NCI-H345 treated with DMSO at 0.1 percent for 48 hours (cell line): ENCODE results near the gene CTSA.

Source experiments
- DNase-seq: peaks from one replicate; lab custom pipeline; 2025; ENCODE audit not compliant: unreplicated experiment; lab: John Stamatoyannopoulos, UW

The CTSA gene

DNA sequence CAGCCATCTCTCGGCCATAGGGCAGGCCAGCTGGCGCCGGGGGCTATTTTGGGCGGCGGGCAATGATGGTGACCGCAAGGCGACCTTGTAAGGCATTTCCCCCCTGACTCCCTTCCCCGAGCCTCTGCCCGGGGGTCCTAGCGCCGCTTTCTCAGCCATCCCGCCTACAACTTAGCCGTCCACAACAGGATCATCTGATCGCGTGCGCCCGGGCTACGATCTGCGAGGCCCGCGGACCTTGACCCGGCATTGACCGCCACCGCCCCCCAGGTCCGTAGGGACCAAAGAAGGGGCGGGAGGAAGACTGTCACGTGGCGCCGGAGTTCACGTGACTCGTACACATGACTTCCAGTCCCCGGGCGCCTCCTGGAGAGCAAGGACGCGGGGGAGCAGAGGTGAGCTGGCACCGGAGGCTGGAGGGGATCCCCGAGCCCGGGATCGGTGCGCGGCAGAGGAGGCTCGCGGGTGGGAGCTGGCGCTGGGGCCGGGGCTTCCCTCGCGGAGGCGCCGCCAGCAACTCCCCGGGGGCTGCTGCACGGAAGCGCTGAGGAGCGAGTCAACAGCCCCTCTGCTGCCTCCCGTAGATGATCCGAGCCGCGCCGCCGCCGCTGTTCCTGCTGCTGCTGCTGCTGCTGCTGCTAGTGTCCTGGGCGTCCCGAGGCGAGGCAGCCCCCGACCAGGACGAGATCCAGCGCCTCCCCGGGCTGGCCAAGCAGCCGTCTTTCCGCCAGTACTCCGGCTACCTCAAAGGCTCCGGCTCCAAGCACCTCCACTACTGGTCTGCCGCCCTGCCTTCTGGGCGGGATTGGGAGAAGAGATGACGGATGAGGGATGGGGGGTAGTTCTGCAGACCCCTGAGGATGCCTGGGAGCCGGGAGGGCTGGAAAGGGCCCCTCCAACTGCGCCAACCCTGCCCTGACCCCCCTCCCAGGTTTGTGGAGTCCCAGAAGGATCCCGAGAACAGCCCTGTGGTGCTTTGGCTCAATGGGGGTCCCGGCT, at the start of gene CTSA, which contains the start of gene NEURL2:
TSS of gene CTSA (plus strand) at position 351 of the 999 bp plus-strand sequence. CDS start at position 585, 234 bp downstream.
TSS of gene NEURL2 (minus strand) at position 224 of the 999 bp plus-strand sequence. CDS start at position 7, 217 bp downstream.
- DNase-seq, result peak; percentile 85

DNA sequence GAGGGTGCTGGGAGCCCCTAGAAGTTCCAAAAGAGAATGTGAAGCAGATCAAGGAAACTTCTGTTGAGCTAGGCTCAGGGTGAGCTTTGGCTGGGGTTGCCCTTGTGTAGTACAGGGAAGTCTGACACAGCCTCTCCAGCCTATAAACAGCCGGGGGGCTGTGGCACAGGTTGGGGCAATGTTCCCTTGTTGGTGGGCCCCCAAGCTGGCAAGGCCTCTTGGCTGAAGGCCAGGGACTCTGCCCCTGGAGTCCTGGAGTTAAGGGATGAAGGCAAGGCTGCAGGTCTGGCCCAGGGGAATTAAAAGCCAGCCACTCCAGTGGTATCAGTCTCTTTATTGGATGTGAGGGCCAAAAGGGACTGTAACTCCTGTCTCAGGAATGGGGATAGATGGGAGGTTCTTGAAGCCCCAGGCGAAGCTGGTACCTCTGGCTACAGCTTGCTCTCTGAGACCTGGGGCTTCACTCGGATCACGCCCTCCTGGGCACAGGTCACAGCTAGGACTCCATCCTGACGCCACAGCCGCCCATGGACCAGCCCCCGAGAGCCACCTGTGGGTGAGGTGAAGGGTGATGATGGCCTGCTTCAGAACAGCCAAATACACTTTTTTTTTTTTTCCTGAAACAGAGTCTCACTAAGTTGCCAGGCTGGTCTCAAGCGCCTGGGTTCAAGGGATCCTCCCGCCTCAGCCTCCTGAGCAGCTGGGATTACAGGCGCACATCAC, 49.6 kb upstream of the CTSA start:
- no peak for DNase-seq

DNA sequence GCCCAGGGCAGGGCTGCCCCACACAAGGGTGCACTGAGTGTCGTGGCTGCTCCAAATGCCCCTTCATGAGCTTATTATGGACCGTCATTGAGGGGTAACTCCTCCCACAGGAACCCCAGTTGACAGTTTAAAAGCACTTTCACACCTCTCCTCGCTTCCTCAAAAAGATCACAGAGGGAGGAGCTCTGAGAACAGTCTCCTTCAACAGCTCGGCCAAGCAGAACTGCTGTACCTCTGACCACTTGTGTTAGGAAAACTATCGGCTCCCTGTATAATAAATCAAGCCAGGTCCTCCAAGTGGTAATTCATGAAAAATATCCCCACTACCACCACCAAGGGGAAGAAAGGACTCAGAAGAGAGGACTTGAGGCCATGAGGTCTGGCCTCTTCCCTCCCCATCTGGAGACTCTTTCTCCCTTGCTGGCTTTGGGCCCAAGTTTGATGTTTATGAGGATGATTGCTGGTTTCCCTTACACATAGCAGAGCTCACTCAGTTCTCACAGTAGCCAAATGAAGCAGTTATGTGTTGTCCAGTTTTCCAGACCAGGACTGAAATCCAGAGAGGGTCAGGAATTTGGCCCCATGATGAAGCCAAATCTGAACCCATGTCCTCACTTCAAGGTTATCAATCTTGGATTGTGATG, 48.8 kb upstream of the CTSA start:
- no peak for DNase-seq

DNA sequence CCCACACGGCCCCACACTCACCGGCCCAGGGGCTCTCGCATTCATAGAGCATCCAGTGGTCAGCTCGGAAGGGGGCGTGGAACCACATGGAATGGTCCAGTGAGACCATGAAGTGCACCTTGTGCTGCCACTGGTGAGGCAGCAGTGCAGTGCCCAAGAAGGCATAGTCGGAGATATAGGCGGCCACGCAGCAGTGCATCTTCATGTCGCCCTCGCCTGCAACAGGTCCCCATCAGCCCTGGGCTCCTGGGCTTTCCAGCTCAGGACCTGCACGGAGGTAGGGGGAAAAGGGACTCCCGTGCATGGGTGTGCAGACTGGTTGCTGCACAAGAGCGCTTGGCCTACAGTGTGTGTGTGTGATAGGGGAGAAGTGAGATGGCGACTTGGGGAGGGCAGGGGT, 47.6 kb upstream of the CTSA start:
- no peak for DNase-seq

DNA sequence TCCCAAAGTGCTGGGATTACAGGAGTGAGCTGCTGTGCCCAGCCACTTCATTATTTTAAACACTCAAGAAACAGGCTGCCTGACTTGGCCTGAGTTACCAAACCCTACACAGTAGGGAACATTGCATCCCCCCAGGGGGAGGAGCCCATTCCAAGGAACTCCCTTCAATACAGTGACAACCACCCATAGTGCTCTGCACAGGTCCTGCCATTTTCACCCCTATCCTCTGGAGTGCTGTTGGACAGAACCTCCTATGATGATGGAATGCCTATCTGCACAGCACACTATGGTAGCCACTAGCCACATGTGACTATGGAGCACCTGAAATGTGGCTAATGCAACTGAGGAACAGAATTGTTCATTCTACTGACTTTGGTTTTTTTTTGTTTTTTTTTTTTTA, 45.7 kb upstream of the CTSA start:
- no peak for DNase-seq

DNA sequence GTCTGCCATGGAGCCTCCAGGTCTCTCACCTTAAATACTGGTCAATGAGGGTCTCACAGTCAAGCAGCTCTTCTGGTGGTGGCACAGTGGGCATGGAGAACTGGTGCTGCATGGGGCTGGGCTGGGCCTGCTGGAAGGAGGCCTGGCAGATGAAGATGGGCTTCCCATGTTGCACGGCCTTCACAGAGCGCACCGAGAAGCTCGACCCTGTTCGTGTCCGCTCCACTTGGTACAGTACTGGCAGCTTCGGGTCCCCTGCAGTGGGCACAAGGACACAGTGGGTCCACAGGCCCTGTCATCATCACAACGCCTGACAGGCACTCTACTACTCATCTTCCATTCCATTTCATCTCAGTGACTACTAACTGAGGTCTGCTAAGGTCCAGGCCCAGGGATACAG, 42.7 kb upstream of the CTSA start:
- no peak for DNase-seq

DNA sequence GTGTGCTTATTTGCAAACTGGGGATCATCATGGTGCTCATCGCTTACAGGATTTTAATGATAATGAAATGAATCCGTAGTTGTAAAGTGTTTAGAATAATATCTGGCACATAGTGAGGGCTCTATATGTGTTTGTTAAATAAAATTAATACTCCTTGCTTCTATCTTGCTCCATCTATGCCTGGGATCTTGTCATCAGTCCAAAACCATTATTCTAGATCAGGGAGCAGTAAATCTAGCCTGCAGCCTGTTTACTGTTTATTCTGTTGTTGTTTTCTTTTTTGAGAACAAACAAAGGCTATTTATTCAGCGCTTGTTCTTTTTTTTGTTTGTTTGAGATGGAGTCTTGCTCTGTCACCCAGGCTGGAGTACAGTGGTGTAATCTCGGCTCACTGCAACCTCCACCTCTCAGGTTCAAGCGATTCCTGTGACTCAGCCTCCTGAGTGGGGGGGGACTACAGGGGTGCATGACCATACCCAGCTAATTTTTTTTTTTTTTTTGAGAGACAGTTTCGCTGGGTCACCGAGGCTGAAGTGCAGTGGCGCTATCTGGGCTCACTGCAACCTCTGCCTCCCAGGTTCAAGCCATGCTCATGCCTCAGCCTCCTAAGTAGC, 42.1 kb upstream of the CTSA start:
- no peak for DNase-seq

DNA sequence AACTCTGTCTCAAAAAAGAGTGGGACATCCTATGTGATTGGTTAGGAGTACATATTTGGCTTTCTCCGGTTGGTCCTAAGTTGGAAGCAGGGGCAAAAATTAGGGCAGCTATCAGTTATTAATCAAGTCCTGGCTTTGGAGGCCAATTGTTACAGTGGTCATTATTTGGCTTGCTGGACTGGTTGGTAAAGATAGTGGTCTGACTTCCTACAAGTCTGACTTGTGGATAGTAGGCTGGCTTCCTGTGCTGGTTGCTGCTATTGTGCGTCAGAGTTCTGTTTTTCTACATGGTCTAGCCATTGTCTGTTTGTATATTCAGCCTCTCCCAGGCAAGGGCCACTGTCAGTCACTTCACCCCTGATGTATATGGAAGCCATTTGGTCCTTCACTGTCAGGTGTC, 40.9 kb upstream of the CTSA start:
- no peak for DNase-seq

DNA sequence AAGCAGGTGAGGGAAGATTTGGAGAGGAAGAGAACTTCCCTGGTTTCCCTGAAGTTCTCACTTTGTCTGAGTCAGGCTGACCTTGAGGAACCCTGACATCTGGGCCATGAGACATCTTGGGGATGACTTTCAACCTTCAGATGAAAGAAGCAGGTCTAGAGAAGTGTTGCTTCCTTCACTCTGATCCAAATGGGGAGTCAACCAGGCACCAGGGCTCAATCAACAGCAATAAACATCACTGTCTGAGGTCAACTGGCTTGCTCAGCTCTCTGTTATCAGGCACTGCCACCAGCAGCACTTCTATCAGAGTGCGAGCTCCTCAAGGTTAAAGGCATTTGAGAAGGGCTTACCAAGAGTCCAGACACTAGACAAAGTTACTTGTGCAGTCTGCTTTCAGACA, 40.2 kb upstream of the CTSA start:
- DNase-seq, result no peak

DNA sequence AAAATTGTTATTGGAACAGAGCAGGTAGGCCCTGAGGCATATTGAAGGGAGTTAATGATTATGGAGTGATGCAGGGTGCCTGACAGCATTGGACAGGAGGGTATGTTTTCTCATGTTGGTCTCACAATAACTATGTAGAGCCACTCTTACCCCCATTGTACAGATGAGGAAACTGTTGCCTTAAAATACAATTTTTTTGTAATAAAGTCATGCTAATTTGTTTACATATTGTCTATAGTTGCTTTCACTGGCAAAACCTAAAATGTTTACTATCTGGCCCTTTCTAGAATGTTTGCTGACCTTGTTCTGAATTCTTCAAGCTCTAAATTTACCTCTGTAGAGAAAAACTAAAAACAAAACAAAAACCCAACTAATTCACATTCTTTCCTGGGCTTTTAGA, 39.6 kb upstream of the CTSA start:
- no peak for DNase-seq

DNA sequence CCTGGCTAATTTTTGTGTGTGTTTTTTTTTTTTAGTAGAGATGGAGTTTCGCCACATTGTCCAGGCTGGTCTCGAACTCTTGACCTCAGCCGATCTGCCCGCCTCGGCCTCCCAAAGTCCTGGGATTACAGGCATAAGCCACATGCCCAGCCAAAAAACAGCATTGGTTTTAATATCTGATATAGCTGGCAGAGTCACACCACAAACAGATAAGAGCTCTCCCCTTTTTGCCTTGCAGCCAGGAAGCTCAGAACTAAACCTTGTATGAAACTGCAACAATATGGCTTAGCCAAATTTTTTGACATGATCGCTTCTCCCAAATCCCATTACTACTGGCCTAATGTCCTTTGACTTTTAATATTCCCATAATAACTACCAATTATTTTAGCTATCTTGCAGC, 38.8 kb upstream of the CTSA start:
- DNase-seq, result no peak

DNA sequence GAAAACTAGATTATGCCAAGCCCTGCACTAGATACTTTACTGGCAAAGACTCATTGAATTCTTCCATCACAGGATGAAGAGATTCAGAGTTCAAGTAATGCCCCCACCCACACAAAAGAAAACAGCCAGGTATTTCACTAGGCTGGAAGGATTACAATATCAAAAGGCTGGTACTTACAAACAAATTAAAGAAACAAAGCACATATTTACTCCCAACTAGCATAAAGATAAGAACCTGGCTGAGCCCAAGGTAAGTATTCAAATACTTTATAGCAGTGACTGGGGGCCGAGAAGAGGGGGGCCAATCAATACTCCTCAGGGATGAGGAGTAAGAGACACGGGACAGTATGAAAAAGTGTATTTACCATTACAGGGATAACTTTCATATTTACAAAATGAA, 37.7 kb upstream of the CTSA start:
- DNase-seq, result no peak

DNA sequence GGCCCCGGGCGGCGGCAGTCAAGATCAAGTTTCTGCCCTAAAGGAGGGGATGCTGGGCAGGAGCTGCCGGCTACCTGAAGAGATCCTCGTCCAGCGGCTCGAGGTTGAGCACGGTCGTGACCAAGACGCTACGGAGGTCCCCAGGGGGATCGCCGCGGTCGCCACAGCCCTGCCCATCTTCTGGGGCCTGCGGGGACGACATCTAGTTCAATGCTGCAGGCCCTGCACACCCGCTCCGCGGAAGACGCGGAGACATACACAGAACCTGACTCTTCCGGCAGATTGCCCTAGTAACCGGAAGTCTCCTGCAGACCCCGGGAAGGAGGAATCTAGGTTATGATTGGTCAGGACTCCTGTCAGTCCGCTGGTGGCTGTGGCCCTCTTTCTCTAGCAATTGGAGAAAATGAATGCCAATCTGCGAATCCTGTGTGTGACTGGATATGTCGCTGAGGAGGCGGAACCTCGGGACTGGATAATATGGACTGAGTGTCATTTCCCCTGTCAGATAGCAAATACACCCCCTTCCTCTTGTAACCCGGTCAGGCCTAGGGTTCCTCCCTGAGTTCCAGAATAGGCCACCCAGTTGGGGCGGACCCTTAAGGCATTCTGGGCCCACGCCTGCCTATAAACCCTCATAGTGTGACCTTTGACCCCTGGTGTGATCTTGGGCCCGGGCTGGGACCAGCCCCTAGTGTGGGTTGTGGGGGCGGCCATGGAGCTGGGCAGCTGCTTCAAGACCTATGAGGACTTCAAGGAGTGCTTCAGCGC, 33.8 kb upstream of the CTSA start, which contains the start of the genes ACOT8 and ZSWIM3:
TSS of gene ACOT8 (minus strand) at position 279 of the 768 bp plus-strand sequence. CDS start at position 202, 77 bp downstream.
TSS of gene ZSWIM3 (plus strand) at position 501 of the 768 bp plus-strand sequence. CDS start at position 713, 212 bp downstream.
- DNase-seq, result peak; percentile 99

DNA sequence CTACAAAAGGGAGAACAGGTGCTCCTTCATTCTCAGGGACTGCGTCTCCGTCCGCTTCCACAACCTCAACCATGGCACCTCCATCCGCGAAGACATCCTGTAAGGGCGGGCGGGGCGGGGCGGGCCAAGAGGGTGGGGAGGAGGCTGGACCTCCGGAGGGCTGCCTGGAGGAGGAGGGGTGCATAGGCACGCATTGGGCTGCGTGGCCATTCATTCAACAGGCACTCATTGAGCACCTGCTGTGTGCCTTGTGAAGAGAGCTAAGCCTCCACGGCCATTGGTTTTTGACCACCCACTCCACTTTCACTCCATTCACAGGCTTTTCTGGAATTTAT, 33.3 kb upstream of the CTSA start:
- no peak for DNase-seq

DNA sequence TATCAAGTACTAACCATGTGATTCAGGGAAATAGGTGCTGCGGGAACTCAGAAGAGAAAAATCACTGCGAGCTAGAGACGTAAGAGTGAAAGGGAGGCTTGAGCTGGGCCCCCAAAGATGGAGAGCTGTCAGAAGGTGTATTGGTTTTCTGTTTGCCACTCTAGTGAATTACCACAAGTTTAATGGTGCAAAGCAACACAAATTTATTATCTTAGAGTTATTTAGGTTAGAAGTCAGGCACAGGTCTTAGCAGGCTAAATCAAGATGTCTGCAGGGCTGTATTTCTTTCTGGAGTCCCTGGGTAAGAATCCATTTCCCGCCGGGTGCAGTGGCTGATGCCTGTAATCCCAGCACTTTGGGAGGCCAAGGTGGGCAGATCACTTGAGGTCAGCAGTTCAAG, 31.2 kb upstream of the CTSA start:
- no peak for DNase-seq

DNA sequence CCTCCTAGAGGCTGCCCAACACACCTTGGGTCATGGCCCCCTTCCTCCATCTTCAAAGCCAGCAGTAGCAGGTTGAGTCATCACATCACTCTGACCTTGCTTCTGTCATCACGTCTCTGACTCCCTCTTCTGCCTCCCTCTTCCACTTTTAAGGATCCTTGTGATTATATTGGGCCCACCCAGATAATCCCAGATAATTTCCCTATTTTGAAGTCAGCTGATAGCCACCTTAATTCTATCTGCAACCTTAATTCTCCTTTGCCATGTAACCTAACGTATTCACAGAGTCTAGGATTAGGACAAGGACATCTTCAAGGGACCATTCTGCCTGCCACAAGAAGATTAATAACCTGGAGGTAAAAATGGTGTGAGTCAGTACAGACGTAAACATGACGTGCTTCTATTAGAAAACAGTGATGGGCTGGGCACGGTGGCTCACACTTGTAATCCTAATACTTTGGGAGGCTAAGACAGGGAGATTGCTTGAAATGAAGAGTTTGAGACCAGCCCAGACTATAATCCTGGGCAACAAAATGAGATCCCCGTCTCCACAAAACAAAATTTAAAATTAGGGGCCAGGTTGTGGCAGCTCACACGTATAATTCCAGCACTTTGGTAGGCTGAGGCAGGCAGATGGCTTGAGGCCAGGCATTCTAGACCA, 30.4 kb upstream of the CTSA start:
- DNase-seq, result no peak

DNA sequence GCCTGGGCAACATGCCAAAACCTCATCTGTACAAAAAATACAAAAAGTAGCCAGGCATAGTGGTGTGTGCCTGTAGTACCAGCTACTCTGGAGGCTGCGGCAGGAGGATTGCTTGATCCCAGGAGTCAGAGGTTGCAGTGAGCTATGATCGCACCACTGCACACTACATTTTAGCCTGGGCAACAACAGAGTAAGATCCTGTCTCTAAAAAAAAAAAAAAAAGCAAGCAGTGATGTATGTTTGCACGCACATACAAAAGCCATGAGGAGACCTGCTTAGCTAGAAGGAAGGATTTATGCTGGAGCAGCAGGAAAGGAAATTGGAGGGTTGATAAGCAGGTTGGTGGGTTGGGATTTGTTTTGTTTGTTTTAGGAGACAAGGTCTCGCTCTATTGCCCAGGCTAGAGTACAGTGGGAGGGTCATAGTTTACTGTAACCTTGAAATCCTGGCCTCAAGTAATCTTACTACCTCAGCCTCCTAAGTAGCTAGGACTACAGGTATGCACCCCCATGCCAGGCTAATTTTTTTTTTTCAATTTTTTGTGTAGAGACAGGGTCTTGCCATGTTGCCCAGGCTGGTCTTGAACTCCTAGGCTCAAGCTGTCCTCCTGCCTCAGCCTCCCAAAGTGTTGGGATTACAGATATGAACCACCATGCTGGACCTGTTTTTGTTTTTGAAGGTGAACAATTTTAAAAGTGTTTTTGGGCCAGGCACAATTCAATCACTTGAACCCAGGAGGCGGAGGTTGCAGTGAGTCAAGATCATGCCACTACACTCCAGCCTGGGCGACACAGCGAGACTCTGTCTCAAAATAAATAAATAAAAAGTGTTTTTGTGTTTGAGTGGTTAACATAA, 29.7 kb upstream of the CTSA start:
- DNase-seq, result peak; percentile 47

DNA sequence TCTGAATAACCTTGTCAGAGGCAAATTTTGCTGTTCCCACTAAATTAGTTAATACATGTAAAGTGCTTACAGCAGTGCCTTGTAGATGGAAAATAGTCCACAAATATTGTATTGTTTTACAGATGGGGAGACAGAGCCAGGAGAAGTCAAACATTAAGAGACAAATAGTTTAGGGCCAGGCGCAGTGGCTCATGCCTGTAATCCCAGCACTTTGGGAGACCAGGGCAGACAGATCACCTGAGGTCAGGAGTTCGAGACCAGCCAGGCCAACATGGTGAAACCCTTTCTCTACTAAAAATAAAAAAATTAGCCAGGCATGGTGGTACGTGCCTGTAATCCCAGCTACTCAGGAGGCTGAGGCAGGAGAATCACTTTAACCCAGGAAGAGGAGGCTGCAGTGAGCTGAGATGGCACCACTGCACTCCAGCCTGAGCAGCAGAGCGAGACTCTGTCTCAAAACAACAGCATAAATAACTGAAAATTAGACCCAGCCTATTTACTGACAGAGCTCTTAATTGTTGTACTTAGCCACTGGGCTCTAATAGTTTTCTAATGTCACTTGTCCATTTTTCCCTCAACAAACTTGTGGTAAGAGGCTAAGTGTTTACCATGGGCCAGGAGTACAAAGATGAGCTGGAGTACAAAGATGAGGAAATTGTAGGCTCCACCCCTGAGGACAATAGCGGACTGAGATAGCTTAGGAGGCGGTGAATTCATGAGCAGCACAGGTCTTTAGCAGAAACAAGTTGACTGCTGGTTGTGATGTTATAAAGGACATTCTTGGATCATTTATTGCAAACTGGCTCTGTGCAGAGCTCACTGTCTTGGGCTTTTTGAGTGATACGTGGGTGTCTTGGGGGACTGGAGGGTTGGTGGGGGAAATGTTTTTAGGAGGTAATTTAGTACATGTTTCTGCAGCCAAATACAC, 27.3 kb upstream of the CTSA start:
- DNase-seq, result no peak
